ENCODE measurements around the gene RASGRF1.
A peak's percentile ranks its signal among the peaks of the same experiment; 100 is the strongest.

The RASGRF1 gene

DNA sequence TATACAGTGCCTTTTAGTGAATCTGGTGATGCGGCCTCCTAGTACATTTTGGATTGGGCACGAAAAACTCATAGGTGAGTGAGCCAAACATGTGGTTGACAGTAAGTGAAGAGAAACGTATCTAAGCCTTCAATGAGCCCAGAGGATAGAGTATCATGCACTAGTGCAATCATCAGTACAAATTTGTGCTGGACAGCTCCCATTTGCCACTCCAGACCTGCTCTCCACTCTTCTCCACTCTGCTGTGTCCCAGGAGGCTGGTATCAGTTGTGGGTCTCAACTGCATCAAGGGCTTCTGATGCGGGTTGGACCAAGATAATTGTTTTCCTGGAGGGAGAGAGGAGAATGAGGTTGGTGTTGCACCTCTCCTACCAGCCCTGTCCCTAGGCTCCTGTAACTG lies 9.1 kb upstream of the RASGRF1 start:
- no peak for DNase-seq

DNA sequence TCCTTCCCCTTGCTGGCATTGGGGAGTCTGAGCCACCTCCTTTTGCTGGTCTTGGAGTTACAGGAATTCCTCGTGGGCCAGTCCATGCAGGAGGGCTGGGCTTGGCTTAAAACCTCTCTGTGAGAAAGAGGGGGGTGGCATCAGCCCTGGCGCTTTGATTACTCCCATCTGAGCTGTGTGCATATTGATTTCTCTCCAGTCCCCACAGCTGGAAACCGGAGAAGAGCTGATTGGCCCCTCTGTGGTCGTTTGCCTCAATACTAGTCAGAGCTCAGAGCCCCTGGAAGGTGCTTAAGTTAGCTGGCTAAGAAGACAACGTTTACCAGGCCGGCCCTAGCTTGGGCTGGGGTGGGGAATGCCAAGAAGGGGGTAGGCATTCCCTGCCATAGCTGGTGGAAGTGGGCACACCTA lies 4.0 kb upstream of the RASGRF1 start:
- no peak for DNase-seq

- DNase-seq = no peak
These were observed 2.9 kb upstream of the RASGRF1 start for GRCh38 chr15:79093352-79093935.

GRCh38 chr15:79092382-79092781 lies 1.8 kb upstream of the RASGRF1 start:
- no peak for DNase-seq

GRCh38 chr15:79091204-79091867 lies 756 bp upstream of the RASGRF1 start:
- peak in 2 of 3 experiments; percentile 63 to 72 for DNase-seq

DNA sequence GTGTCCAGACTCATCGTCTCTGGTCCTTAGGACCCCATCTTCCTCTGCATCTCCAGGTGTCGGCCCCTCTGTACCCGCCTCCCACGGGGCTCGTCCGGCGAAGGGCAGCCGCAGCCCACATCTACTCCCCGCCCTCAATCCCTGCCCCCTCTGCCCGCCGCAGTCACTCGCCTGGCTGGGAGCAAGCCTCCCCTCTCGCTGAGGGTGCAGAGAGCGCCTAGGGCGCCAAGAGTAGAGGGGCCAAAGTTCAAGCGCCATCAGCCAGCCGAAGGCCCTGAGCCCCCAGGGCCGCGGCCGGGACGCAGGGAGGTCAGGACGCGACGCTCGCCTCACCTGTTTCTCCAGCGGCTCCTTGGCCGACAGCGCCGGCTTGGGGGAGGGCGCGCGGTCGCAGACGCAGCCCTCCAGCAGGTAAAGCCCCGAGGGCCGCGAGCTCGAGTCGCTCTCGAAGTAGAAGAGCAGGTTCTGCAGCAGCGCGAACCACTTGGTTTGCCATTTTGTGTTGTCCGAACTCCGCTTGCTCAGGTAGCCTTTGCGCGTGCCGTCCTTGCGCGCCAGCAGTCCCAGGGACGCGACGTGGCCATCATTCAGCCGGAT lies 592 bp downstream of the RASGRF1 start:
- peak in 2 of 3 experiments; percentile 72 to 75 for DNase-seq

- peak in 2 of 3 experiments; percentile 62 for DNase-seq
These were observed 1.2 kb downstream of the RASGRF1 start for GRCh38 chr15:79089331-79089889.

- DNase-seq = no peak
These were observed 2.0 kb downstream of the RASGRF1 start for GRCh38 chr15:79088426-79089205.

- DNase-seq = no peak
These were observed 3.8 kb downstream of the RASGRF1 start for GRCh38 chr15:79086814-79087213.

DNA sequence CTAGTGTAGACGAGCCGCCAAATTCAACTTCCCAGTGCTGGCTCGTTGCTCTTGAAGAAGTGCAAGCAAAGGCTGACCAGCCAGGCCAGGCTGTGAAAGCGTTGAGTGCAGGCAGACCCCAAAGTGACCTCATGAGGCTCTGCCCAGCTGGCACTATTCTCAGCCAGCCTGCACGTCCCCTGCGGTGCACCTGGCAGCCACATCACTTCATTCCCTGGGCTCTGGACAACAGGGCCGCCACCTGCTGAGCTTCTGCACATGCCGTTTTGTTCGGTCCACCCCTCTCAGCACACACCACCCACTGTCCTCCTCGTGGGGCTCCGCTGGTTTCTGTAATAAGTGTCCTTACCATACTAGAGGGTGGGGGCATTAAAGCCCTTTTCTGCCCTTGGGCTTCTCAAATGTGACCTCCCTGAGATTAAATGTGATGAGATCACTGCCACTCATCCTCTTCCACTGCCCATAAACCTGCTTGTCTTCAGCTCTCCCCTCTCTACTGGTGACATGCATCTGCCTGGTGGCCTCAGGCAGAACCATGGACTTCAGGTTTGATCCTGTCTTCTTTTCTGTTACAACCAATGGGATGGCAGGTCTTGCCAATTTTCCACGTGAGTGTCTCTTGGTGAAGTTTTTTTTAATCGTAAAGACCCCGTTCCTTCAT lies 6.1 kb downstream of the RASGRF1 start:
- peak in 2 of 3 experiments; percentile 86 to 96 for DNase-seq

DNA sequence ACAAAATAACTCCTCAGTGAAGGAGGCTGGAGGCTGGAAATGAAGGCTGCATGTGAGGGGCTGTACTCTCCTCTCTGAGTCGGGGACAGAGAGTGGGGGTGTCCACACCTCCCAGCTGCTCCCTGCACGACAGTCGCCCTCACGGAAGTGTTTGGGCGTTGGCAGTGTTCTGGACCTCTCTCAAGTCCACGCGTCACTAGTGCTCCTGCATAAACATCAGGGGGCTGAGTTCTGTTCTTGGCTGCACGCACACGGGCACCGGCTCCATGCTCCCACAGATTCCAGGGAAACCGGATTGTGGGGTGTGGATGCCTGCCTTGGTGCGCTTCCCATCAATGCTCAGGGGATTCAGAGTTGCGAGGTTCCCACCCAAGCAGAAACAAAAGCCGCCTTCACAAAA lies 7.4 kb downstream of the RASGRF1 start:
- no peak for DNase-seq

DNA sequence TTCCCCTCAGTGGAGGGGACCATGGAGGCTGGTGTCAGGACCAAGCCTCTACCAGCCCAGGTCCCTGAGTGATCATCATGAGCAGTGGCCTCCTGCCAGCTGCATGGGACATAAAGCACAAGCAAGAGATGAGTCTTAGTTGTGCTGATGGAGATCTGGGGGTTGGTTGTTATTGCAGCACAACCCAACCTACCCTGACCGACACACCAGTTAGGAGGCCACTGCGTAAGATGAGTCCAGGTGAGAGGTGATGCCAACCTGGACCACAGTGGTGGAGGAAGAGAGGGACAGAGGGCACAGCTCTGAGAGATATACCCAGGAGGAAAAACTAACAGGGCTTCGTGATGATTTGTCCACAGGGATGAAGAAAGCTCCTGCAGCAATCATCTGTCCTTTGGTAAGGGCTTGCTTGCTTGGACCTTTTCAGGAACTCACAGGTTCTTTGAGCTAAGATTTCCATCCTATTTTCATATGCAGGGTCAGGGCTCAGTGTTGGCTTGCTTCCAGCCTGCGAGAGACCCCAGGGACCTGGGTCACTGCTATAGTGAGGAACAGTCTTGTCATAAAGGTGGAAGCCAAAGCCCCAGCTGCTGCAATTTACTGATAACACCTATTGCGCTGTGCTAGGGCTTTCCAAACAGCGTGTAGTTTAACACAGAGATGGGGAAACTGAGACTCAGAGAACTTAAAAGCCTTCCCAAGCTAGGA lies 8.1 kb downstream of the RASGRF1 start:
- no peak for DNase-seq

GRCh38 chr15:79078763-79079410 lies 11.7 kb downstream of the RASGRF1 start:
- DNase-seq = no peak

DNA sequence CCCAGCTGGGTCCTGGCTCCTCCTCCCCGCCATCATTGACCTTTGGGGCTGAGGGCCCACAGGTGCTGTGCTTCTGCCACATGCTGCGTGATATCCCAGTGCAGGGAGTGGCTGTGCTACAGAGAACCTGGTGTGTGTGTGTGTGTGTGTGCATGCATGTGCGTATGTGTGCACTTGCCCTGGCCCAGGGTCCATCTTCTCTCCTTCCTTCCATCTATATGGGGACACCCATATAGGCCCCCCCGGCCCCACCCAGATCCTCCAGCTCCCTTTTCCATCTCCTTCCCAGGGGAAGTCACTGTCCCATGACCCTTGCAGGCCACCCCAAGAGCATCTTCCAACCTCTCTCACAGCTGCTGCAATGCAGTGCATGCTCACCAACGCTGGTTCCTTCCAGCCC lies 12.6 kb downstream of the RASGRF1 start:
- no peak for DNase-seq

DNA sequence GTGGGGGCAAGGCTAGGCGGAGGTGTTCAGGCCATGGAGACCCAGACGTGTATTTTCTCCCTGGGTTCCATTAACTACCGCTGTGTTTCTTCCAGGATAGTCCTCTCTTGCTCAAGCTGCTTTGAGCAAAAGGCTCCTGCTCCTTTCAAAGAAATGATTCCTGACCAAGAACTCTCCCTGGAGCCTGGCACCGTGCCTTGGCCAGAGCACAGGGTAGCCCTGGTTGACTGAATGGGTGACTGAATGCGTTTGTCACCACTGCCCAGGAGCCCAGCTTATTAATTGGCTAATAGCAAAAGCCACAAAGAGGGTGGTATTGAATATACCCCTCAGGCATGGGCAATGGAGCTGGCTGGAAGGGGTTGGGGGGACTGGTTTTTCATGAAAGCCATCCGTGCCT lies 13.9 kb downstream of the RASGRF1 start:
- no peak for DNase-seq

- DNase-seq = no peak
These were observed 15.3 kb downstream of the RASGRF1 start for GRCh38 chr15:79075256-79075655.

DNA sequence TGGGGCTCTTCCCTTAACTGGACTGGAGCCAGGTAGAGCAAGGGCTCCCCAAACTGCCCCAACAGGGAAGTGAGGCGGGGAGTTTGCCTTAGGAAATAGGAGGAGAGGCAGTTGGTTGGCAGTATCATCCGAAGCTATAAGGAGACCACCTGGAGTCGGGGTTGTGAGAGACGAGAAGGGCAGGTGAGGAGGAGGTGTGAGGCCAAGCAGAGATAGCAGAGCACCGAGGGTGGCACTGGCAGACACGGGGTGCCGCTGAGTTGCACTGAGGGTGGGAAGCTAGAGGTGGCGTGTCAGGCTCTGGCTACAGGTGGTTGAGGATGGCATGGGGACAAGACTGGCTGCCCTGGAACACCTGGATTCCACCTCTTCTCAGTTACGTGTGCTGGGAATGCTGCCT lies 17.2 kb downstream of the RASGRF1 start:
- DNase-seq = no peak

GRCh38 chr15:79071901-79072300 lies 18.7 kb downstream of the RASGRF1 start:
- no peak for DNase-seq

DNA sequence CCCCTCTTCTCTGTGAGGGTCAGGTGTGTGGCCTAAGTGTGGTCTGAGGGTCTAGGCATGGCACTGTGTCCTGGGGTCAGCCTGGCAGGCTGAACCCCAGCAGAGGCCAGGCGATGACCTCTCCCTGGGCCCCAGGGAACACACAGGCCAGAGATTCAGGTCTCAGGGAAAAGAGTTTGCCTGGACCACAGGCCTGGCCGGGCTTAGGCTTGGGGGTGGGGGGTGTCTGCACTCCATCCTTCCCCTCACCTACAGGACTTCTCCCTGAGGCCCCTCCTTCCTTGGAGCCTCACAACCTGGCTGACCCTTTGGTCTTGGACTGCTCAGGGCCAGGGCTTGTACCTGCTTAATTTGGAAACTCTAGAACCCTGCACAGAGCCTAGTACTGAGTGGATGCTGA lies 21.8 kb downstream of the RASGRF1 start:
- no peak for DNase-seq

DNA sequence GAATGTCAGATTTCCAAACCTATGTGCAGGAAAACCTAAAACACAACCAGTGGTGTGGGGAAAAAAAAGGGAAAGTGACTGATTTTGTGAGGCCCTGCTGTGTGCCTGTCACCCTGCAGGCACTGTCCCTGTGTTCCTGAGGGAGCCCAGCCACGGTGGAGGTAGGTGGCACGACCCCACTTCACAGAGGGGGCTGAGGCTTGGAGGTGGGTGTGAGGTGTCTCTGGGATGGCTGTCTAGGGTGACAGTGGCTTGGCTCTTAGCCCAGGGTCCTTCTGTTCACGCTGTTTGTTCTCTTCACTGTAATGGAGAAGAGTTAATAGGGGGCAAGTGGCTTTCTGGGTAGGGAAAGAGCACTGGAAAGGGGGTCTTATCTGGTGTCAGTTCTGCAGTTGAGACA lies 22.6 kb downstream of the RASGRF1 start:
- DNase-seq = peak in 1 of 3 experiments; percentile 46

DNA sequence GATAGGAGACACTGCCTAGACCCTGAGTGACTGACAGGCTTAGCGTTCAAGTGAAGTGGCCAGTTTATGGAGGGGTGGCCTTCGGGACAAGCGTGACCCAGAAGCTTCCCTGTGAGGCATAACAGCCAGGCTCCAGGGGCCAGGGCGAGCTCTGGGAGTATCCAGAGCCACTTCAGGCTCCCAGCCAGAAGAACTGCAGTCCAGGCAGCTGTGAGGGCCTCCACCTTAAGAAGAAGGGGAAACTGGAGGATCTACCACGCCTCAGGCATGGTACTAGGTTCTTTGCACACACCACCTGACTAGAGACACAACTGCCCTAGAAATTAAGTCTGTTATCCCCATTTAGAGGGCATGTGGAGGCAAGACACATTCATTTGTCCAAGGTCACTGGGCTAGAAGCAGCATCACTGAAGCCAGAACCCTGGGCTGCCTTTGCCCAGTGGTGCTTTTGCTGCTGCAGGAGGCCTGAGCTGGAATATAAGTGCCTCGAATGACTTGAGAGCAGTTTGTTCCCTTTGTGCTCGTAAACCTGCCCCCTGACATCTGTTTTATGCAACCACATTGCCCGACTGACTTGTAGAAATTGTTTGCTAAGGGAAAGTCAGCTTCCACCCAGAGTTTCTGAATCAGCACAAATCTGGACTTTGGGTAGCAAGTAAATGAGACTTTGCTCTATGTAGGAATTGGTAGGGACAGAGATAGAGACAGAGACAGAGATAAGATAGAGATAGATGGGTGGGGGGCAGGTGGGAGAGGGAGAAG lies 23.3 kb downstream of the RASGRF1 start:
- peak in 1 of 3 experiments; percentile 33 for DNase-seq
